Measurements from ENCODE around the gene SDHAF2.

SDHAF2 gene

DNA sequence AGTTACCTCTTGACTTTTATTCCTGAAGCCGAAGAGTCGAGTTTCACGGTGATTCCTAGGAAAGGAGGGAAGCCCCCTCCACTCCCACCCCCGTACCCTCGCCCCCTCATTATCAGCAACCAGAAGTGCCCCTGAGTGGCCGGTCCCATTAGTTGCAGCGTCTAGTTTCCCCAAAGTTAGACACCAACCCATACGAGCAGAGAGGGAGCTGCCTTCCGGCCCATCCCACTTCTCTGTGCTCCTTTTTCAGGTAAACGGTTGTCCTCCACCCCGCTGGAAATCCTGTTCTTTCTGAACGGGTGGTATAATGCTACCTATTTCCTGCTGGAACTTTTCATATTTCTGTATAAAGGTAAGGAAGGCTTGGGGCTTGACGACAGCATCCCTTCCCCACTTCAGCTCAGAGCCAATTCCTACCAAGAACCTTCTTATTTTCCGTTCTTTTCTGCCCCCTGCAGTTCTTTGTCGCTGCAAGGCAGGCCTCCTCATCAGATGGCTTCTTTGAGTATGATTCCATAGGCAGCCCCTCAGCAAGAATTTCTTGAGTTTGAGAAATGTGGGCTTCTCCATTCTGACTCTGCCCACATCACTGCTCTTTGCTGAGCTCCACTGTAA lies 36.8 kb upstream of the SDHAF2 start:
- TF ChIP-seq RARB (CRISPR knock-in tag; IDR thresholded peaks at IDR 0.05) (no peak), ZC3H10 (CRISPR knock-in tag; IDR thresholded peaks at IDR 0.05) (no peak), CSDC2 (CRISPR knock-in tag; IDR thresholded peaks at IDR 0.05) (no peak), BACH2 (CRISPR knock-in tag; IDR thresholded peaks at IDR 0.05; ENCODE audit: borderline replicate concordance) (no peak), SNAI2 (CRISPR knock-in tag; IDR thresholded peaks at IDR 0.05) (no peak), CREB5 (CRISPR knock-in tag; IDR thresholded peaks at IDR 0.05; ENCODE audit: low read depth) (no peak), ZNF8 (CRISPR knock-in tag; IDR thresholded peaks at IDR 0.05) (no peak), CSRNP3 (CRISPR knock-in tag; IDR thresholded peaks at IDR 0.05) (no peak), PPARA (CRISPR knock-in tag; IDR thresholded peaks at IDR 0.05; ENCODE audit: borderline replicate concordance) (no peak), ZFP3 (CRISPR knock-in tag; IDR thresholded peaks at IDR 0.05) (no peak), ZNF70 (CRISPR knock-in tag; IDR thresholded peaks at IDR 0.05) (no peak), TOX (CRISPR knock-in tag; IDR thresholded peaks at IDR 0.05; ENCODE audit: borderline replicate concordance) (no peak), ARNTL (CRISPR knock-in tag; IDR thresholded peaks at IDR 0.05; ENCODE audit: borderline replicate concordance, low read depth) (no peak), ISL1 (CRISPR knock-in tag; IDR thresholded peaks at IDR 0.05) (no peak)
- TF ChIP-seq, protein P1, sequence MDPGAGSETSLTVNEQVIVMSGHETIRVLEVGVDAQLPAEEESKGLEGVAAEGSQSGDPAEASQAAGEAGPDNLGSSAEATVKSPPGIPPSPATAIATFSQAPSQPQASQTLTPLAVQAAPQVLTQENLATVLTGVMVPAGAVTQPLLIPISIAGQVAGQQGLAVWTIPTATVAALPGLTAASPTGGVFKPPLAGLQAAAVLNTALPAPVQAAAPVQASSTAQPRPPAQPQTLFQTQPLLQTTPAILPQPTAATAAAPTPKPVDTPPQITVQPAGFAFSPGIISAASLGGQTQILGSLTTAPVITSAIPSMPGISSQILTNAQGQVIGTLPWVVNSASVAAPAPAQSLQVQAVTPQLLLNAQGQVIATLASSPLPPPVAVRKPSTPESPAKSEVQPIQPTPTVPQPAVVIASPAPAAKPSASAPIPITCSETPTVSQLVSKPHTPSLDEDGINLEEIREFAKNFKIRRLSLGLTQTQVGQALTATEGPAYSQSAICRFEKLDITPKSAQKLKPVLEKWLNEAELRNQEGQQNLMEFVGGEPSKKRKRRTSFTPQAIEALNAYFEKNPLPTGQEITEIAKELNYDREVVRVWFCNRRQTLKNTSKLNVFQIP (CRISPR knock-in tag; IDR thresholded peaks at IDR 0.05; ENCODE audit: borderline replicate concordance, low read depth) = no peak
- TF ChIP-seq, protein P2, sequence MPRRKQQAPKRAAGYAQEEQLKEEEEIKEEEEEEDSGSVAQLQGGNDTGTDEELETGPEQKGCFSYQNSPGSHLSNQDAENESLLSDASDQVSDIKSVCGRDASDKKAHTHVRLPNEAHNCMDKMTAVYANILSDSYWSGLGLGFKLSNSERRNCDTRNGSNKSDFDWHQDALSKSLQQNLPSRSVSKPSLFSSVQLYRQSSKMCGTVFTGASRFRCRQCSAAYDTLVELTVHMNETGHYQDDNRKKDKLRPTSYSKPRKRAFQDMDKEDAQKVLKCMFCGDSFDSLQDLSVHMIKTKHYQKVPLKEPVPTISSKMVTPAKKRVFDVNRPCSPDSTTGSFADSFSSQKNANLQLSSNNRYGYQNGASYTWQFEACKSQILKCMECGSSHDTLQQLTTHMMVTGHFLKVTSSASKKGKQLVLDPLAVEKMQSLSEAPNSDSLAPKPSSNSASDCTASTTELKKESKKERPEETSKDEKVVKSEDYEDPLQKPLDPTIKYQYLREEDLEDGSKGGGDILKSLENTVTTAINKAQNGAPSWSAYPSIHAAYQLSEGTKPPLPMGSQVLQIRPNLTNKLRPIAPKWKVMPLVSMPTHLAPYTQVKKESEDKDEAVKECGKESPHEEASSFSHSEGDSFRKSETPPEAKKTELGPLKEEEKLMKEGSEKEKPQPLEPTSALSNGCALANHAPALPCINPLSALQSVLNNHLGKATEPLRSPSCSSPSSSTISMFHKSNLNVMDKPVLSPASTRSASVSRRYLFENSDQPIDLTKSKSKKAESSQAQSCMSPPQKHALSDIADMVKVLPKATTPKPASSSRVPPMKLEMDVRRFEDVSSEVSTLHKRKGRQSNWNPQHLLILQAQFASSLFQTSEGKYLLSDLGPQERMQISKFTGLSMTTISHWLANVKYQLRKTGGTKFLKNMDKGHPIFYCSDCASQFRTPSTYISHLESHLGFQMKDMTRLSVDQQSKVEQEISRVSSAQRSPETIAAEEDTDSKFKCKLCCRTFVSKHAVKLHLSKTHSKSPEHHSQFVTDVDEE (CRISPR knock-in tag; IDR thresholded peaks at IDR 0.05) = no peak
- ATAC-seq = peak; percentile 72

- peak; percentile 29 for ATAC-seq
- TF ChIP-seq ZNF8 (CRISPR knock-in tag; IDR thresholded peaks at IDR 0.05) = no peak
- TF ChIP-seq ZNF565 (CRISPR knock-in tag; conservative IDR thresholded peaks at IDR 0.05; ENCODE audit: low read depth) = no peak
- TF ChIP-seq BACH2 (CRISPR knock-in tag; IDR thresholded peaks at IDR 0.05; ENCODE audit: borderline replicate concordance) = no peak
- TF ChIP-seq, protein P1 (CRISPR knock-in tag; IDR thresholded peaks at IDR 0.05; ENCODE audit: borderline replicate concordance, low read depth) = no peak
- TF ChIP-seq ARNTL (CRISPR knock-in tag; IDR thresholded peaks at IDR 0.05; ENCODE audit: borderline replicate concordance, low read depth) = no peak
- TF ChIP-seq ZFP3 (CRISPR knock-in tag; IDR thresholded peaks at IDR 0.05) = no peak
- no peak for TF ChIP-seq TOX (CRISPR knock-in tag; IDR thresholded peaks at IDR 0.05; ENCODE audit: borderline replicate concordance)
- TF ChIP-seq OSR1 (CRISPR knock-in tag; IDR thresholded peaks at IDR 0.05) = no peak
Observed at GRCh38 chr11:61401173-61401572, 28.8 kb upstream of the SDHAF2 start.

- TF ChIP-seq ISL1 (CRISPR knock-in tag; IDR thresholded peaks at IDR 0.05) (no peak), ESRRG (CRISPR knock-in tag; IDR thresholded peaks at IDR 0.05) (no peak), OSR1 (CRISPR knock-in tag; IDR thresholded peaks at IDR 0.05) (no peak), PPARA (CRISPR knock-in tag; IDR thresholded peaks at IDR 0.05; ENCODE audit: borderline replicate concordance) (no peak), ZFP30 (CRISPR knock-in tag; IDR thresholded peaks at IDR 0.05) (no peak), TCF4 (CRISPR knock-in tag; IDR thresholded peaks at IDR 0.05; ENCODE audit: borderline replicate concordance) (no peak)
- TF ChIP-seq, protein P2 (CRISPR knock-in tag; IDR thresholded peaks at IDR 0.05) = no peak
- no peak for ATAC-seq
Observed at GRCh38 chr11:61401573-61401972, 28.4 kb upstream of the SDHAF2 start.

All from SK-N-SH treated with all-trans-retinoic acid at 6 μM for 48 hours (cell line).